Activated CD4-positive, CD25-positive, alpha-beta regulatory T cell (primary cell): Measurements from ENCODE around the gene MGMT.

Experiments used
- DNase-seq, 4 experiments: peaks; one replicate each; lab custom pipeline; 2025; lab: John Stamatoyannopoulos, UW

The MGMT gene

GRCh38 chr10:129741280-129741977 lies 274.4 kb downstream of the MGMT start:
- no peak for DNase-seq

- DNase-seq = no peak
These were observed 275.1 kb downstream of the MGMT start for GRCh38 chr10:129741978-129742741.

GRCh38 chr10:129742742-129743550 lies 275.9 kb downstream of the MGMT start:
- DNase-seq = no peak

GRCh38 chr10:129743738-129744133 lies 276.7 kb downstream of the MGMT start:
- no peak for DNase-seq

- DNase-seq = no peak
These were observed 277.4 kb downstream of the MGMT start for GRCh38 chr10:129744134-129745111.

GRCh38 chr10:129745186-129745750 lies 278.2 kb downstream of the MGMT start:
- no peak for DNase-seq

GRCh38 chr10:129754211-129755050 lies 287.4 kb downstream of the MGMT start:
- no peak for DNase-seq

GRCh38 chr10:129755158-129755591 lies 288.1 kb downstream of the MGMT start:
- no peak for DNase-seq

GRCh38 chr10:129755621-129756020 lies 288.6 kb downstream of the MGMT start:
- no peak for DNase-seq

- no peak for DNase-seq
These were observed 290.2 kb downstream of the MGMT start for GRCh38 chr10:129756912-129757901.

- DNase-seq = no peak
These were observed 291.4 kb downstream of the MGMT start for GRCh38 chr10:129758207-129759021.

GRCh38 chr10:129759214-129760002 lies 292.4 kb downstream of the MGMT start:
- no peak for DNase-seq

- DNase-seq = no peak
These were observed 292.9 kb downstream of the MGMT start for GRCh38 chr10:129760003-129760315.

- DNase-seq = no peak
These were observed 293.4 kb downstream of the MGMT start for GRCh38 chr10:129760416-129760815.

- DNase-seq = no peak
These were observed 294.3 kb downstream of the MGMT start for GRCh38 chr10:129761197-129761972.
